GM23338 (cell line): Measurements from ENCODE around the gene RFX2.

ENCODE experiments used
- EZH2 ChIP-seq: fragments of 200-600 bp; sonication (generic); IDR thresholded peaks from one replicate; pipeline ENCODE4 v1.8.0; 2017; ENCODE audit warnings: antibody characterized with exemption, mild to moderate bottlenecking, low read depth; ENCODE audit not compliant: unreplicated experiment
- EZH2phosphoT487 ChIP-seq: fragments of 200-600 bp; sonication (generic); IDR thresholded peaks from one replicate; pipeline ENCODE4 v1.8.1; 2018; ENCODE audit warnings: antibody characterized with exemption; ENCODE audit not compliant: unreplicated experiment
- JUNB ChIP-seq: IDR thresholded peaks from one replicate; pipeline ENCODE4 v1.6.1; 2016; ENCODE audit warnings: antibody characterized with exemption; ENCODE audit not compliant: unreplicated experiment
- POLR2AphosphoS5 ChIP-seq: IDR thresholded peaks from 2 replicates; pipeline ENCODE4 v1.6.1; 2016; ENCODE audit warnings: antibody characterized with exemption, low read depth
- REST ChIP-seq: IDR thresholded peaks from one replicate; pipeline ENCODE4 v1.6.1; 2018; ENCODE audit warnings: antibody characterized with exemption; ENCODE audit not compliant: unreplicated experiment
- ZNF331 ChIP-seq: fragments of 250-450 bp; sonication (Bioruptor Pico); IDR thresholded peaks from 2 replicates; pipeline ENCODE4 v1.5.0; 2020; ENCODE audit warnings: low read depth, mild to moderate bottlenecking, moderate library complexity
- TF ChIP-seq, protein P1 (sequence below), 2 experiments: fragments of 200-600 bp in 1 of 2; sonication (generic) in 1 of 2; conservative IDR thresholded peaks; 2 replicates each; pipeline versions ENCODE4 v1.5.1 to v1.6.1; 2016 to 2017; ENCODE audit warnings: antibody characterized with exemption in 2 of 2, low read depth in 2 of 2, mild to moderate bottlenecking in 2 of 2, moderate library complexity in 1 of 2

DNA sequence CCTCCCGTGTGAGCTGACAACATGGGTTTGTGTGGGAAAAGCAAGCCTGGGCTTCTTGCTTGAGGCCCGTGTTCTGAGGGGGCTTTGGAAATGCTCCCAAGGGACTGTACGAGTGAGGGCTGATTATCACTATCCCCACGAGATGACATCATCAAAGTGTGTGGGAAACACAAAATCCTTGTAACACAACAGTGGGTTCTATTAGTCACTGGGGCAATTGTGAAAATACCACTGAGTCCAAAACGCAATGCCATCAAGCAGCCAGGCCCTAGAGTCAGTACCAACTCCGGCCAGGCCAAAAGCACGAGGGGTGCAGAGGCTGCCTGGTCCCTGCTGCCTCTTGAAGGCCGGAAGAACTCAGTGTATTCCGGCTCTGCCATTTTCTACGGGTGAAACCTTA lies 166.7 kb downstream of the RFX2 start:
- TF ChIP-seq, protein P1, sequence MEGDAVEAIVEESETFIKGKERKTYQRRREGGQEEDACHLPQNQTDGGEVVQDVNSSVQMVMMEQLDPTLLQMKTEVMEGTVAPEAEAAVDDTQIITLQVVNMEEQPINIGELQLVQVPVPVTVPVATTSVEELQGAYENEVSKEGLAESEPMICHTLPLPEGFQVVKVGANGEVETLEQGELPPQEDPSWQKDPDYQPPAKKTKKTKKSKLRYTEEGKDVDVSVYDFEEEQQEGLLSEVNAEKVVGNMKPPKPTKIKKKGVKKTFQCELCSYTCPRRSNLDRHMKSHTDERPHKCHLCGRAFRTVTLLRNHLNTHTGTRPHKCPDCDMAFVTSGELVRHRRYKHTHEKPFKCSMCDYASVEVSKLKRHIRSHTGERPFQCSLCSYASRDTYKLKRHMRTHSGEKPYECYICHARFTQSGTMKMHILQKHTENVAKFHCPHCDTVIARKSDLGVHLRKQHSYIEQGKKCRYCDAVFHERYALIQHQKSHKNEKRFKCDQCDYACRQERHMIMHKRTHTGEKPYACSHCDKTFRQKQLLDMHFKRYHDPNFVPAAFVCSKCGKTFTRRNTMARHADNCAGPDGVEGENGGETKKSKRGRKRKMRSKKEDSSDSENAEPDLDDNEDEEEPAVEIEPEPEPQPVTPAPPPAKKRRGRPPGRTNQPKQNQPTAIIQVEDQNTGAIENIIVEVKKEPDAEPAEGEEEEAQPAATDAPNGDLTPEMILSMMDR (conservative IDR thresholded peaks at IDR 0.05; ENCODE audit: low read depth in 2 of 2): no peak
- TF ChIP-seq REST (no peak), POLR2AphosphoS5 (no peak), EZH2phosphoT487 (no peak), JUNB (no peak), EZH2 (no peak), ZNF331 (no peak)
